ENCODE measurements around the gene TCEAL1.

TCEAL1 gene

GRCh38 chrX:103669745-103670144 lies 41.0 kb downstream of the TCEAL1 start:
- Histone ChIP-seq H3K4me3 (ENCODE audit: low read length) (no peak overlapping the region), H3K4me1 (ENCODE audit: control insufficient read depth, insufficient read depth, low read length) (no peaks in the 10 kb centered on the region), H3K9me3 (ENCODE audit: control insufficient read depth, low read length) (no peaks in the 10 kb centered on the region), H3K9ac (ENCODE audit: low read length) (no peak overlapping the region), H3K27me3 (ENCODE audit: control insufficient read depth, insufficient read depth, low read length) (no peaks in the 10 kb centered on the region), H3K36me3 (ENCODE audit: control insufficient read depth, insufficient read depth, low read length) (no peaks in the 10 kb centered on the region)

- Histone ChIP-seq H3K9ac (ENCODE audit: low read length) (no peak overlapping the region), H3K4me1 (ENCODE audit: control insufficient read depth, insufficient read depth, low read length) (no peaks in the 10 kb centered on the region), H3K4me3 (ENCODE audit: low read length) (no peak overlapping the region), H3K27me3 (ENCODE audit: control insufficient read depth, insufficient read depth, low read length) (no peaks in the 10 kb centered on the region), H3K9me3 (ENCODE audit: control insufficient read depth, low read length) (no peaks in the 10 kb centered on the region), H3K36me3 (ENCODE audit: control insufficient read depth, insufficient read depth, low read length) (no peaks in the 10 kb centered on the region)
These were observed 46.0 kb downstream of the TCEAL1 start for GRCh38 chrX:103674531-103675454.

GRCh38 chrX:103678199-103678993 lies 49.6 kb downstream of the TCEAL1 start:
- no peak overlapping the region for H3K9ac ChIP-seq (ENCODE audit: low read length)
- no peak overlapping the region for H3K4me3 ChIP-seq (ENCODE audit: low read length)
- H3K36me3 ChIP-seq (ENCODE audit: control insufficient read depth, insufficient read depth, low read length), result no peaks in the 10 kb centered on the region
- no peaks in the 10 kb centered on the region for H3K4me1 ChIP-seq (ENCODE audit: control insufficient read depth, insufficient read depth, low read length)
- no peaks in the 10 kb centered on the region for H3K27me3 ChIP-seq (ENCODE audit: control insufficient read depth, insufficient read depth, low read length)
- H3K9me3 ChIP-seq (ENCODE audit: control insufficient read depth, low read length), result no peaks in the 10 kb centered on the region

All from mucosa of stomach (tissue), 1 donor.